ENCODE results near the gene CAMK2A. TPM values are rescaled to one million over a fixed set of nuclear protein-coding genes. Genes with fewer than 3 reads are reported as not detected.

CAMK2A gene
- total RNA-seq, 1 experiment from 2014 or later, result 0.33 TPM

DNA sequence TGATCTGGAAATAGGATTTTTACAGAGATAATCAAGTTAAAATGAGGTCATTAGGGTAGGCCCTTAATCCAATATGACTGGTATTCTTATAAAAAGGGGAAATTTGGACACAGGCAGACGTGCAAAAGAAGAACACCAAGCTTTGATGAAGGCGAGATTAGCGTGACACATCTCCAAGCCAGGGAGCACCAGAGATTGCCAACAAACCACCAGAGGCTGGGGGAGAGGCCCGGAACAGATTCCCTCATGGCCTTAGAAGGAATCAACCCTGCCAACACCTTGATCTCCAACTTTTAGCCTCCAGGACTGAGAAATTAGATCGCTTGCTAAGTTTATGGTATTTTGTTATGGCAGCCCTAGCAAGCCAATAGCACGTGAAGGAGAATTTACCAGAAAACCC is 23.9 kb upstream of the CAMK2A start:
- Histone ChIP-seq H3K79me2 (ENCODE audit: insufficient read depth, low read length) (no peaks in the 10 kb centered on the region), H2BK120ac (ENCODE audit: low read depth, low read length, poor library complexity, severe bottlenecking) (no peak overlapping the region), H2BK20ac (ENCODE audit: low read depth, low read length, poor library complexity, severe bottlenecking) (no peak overlapping the region), H2BK15ac (ENCODE audit: low read depth, low read length) (no peak overlapping the region), H3K23me2 (ENCODE audit: insufficient read length, low read depth, low read length, poor library complexity, severe bottlenecking) (no peaks in the 10 kb centered on the region), H2BK12ac (ENCODE audit: insufficient read length, low read depth, low read length) (no peak overlapping the region), H4K8ac (replicated peaks; ENCODE audit: insufficient read length, low read depth, low read length) (no peak overlapping the region), H3K9ac (ENCODE audit: extremely low read depth, insufficient read length, low read length) (no peak overlapping the region), H4K91ac (ENCODE audit: insufficient read length, low read depth, low read length) (no peak overlapping the region), H3K56ac (ENCODE audit: insufficient read length, low read depth, low read length) (no peak overlapping the region), H4K5ac (ENCODE audit: insufficient read length, low read depth, low read length) (no peak overlapping the region), H3K4ac (ENCODE audit: low read depth, low read length) (no peak overlapping the region), H2AK5ac (ENCODE audit: insufficient read length, low read length) (no peak overlapping the region), H3K9me3 (ENCODE audit: control insufficient read depth, low read depth, low read length) (no peaks in the 10 kb centered on the region), H2BK5ac (ENCODE audit: insufficient read length, low read length) (no peak overlapping the region), H2AFZ (ENCODE audit: low read length) (no peak overlapping the region), H3K14ac (ENCODE audit: insufficient read depth, low read length) (no peak overlapping the region), H3K4me2 (ENCODE audit: insufficient read depth, insufficient read length, low read length) (no peak overlapping the region), H3K18ac (ENCODE audit: insufficient read length, low read depth, low read length) (no peak overlapping the region), H3K79me1 (ENCODE audit: insufficient read depth, low read depth, low read length, poor library complexity, severe bottlenecking) (no peaks in the 10 kb centered on the region), H3K23ac (ENCODE audit: insufficient read length, low read depth, low read length) (no peak overlapping the region), H3K27me3 (ENCODE audit: insufficient read depth, low read length) (no peaks in the 10 kb centered on the region), H3K4me1 (ENCODE audit: insufficient read depth, low read length) (no peaks in the 10 kb centered on the region), H3K27ac (ENCODE audit: insufficient read length, low read depth, low read length) (no peak overlapping the region), H4K20me1 (ENCODE audit: control insufficient read depth, insufficient read depth, insufficient read length) (no peaks in the 10 kb centered on the region), H3T11ph (ENCODE audit: low read length) (no peak overlapping the region)
- H3K27ac Mint-ChIP-seq, result no peak overlapping the region
- peaks cover 2% of the 10 kb centered on the region for H3K27me3 Mint-ChIP-seq (ENCODE audit: low read depth)
- peaks cover 20 to 25% of the 10 kb centered on the region in 2 experiments for H3K4me1 Mint-ChIP-seq
- no CpG with 5 or more reads among the region's 6 CpGs for WGBS (ENCODE audit: extremely low coverage, insufficient read length, low lambda C conversion rate)
- H3K4me3 Mint-ChIP-seq, result no peak overlapping the region
- TF ChIP-seq CTCF (conservative IDR thresholded peaks at IDR 0.05), result no peak
- no peak for DNase-seq
- no peaks in the 10 kb centered on the region for H3K9me3 Mint-ChIP-seq
- no peaks in the 10 kb centered on the region for H3K36me3 Mint-ChIP-seq (ENCODE audit: insufficient read depth in 1 of 3, low read depth in 3 of 3)

Measured in H9 (cell line).